Activated CD4-positive, alpha-beta T cell treated with anti-CD3 and anti-CD28 coated beads for 36 hours (primary cell): ENCODE results near the gene ADAMTS12. TPM values are rescaled to one million over a fixed set of nuclear protein-coding genes. Genes with fewer than 3 reads are reported as not detected.

Experiments
- ATAC-seq: fragments of 200-7000 bp; cut with Tn5 transposase; one replicate; pipeline ENCODE4 v1.10.0; 2021; ENCODE audit warnings: mild to moderate bottlenecking, moderate library complexity
- CTCF ChIA-PET: fragments of 350-600 bp; sonication (Branson Sonifier 250); formaldehyde crosslinking; loops from one replicate; lab custom pipeline; 2021; ENCODE audit warnings: antibody characterized with exemption; lab: Charles Lee
- POLR2A ChIA-PET: fragments of 350-600 bp; sonication (Branson Sonifier 250); formaldehyde crosslinking; loops from one replicate; lab custom pipeline; 2021; ENCODE audit warnings: antibody characterized with exemption, inconsistent platforms; lab: Charles Lee
- DNase-seq: peaks from one replicate; pipeline ENCODE4 v3.0.0-alpha.2; 2020
- H3K27ac Mint-ChIP-seq: one replicate; pipeline ENCODE4 v1.8.0; 2021; ENCODE audit warnings: mixed read lengths
- H3K27me3 Mint-ChIP-seq: one replicate; pipeline ENCODE4 v1.8.0; 2021; ENCODE audit warnings: mixed read lengths
- H3K36me3 Mint-ChIP-seq: one replicate; pipeline ENCODE4 v1.8.0; 2021; ENCODE audit warnings: low read depth, mixed read lengths
- H3K4me1 Mint-ChIP-seq: one replicate; pipeline ENCODE4 v1.8.0; 2021; ENCODE audit warnings: mixed read lengths
- H3K4me3 Mint-ChIP-seq: one replicate; pipeline ENCODE4 v1.8.0; 2021; ENCODE audit warnings: mild to moderate bottlenecking, moderate library complexity, mixed read lengths
- H3K9me3 Mint-ChIP-seq: one replicate; pipeline ENCODE4 v1.8.0; 2021; ENCODE audit warnings: low read depth, mixed read lengths
- intact Hi-C, 2 experiments: fragments of 100-400 bp; cut with DNase I in 1 of 2; cut with micrococcal nuclease in 1 of 2; formaldehyde crosslinking; loops; one replicate each; pipeline versions ENCODE4 v1.14.2 to v1.15.1; 2022 to 2024; cut with DNase I, micrococcal nuclease
- total RNA-seq, 2 experiments: library from RNA; stranded (reverse); gene quantifications; one replicate each; pipeline ENCODE4 v1.2.3, GENCODE V29; 2021

Gene ADAMTS12
- total RNA-seq, 2 experiments from 2014 or later, result not detected

DNA sequence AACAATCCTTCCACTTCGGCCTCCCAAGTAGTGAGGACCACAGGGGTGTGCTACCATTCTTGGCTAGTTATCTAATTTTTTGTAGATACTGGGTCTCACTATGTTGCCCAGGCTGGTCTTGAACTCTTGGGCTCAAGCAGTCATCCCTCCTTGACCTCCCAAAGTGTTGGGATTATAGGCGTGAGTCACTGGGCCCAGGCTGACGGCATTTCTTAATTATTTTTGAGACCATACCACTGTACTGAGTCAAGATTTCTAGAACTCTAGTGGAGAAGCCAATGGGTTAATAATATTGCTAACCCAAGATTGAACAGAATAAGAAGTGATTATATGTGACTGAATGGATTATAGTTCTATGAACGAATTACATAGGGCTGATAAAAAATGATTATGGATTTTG lies 384.4 kb downstream of the ADAMTS12 start:
- no peak for DNase-seq
- ChIA-PET CTCF (interaction anchor here (1.1 kb wide), 1 partner anchor 13 kb away, joined by 3 read pairs; no protein-coding TSS in a partner anchor), POLR2A (no interaction called here)
- Mint-ChIP-seq H3K27me3 (no peaks in the 10 kb centered on the region), H3K4me1 (no peaks in the 10 kb centered on the region), H3K9me3 (no peaks in the 10 kb centered on the region), H3K4me3 (no peak overlapping the region), H3K36me3 (no peaks in the 10 kb centered on the region), H3K27ac (no peak overlapping the region)
- no peak for ATAC-seq
- intact Hi-C loops, result no loop called here

GRCh38 chr5:33504570-33504969 lies 387.2 kb downstream of the ADAMTS12 start:
- Mint-ChIP-seq H3K9me3 (no peaks in the 10 kb centered on the region), H3K4me3 (no peak overlapping the region), H3K36me3 (no peaks in the 10 kb centered on the region), H3K27me3 (no peaks in the 10 kb centered on the region), H3K27ac (no peak overlapping the region), H3K4me1 (no peaks in the 10 kb centered on the region)
- ATAC-seq, result no peak
- POLR2A ChIA-PET, result no interaction called here
- DNase-seq, result no peak
- CTCF ChIA-PET, result no interaction called here
- intact Hi-C loops, result no loop called here

GRCh38 chr5:33501899-33502298 lies 389.9 kb downstream of the ADAMTS12 start:
- DNase-seq (no peak), ATAC-seq (no peak)
- Mint-ChIP-seq H3K4me1 (no peaks in the 10 kb centered on the region), H3K36me3 (no peaks in the 10 kb centered on the region), H3K4me3 (no peak overlapping the region), H3K27me3 (no peaks in the 10 kb centered on the region), H3K9me3 (no peaks in the 10 kb centered on the region), H3K27ac (no peak overlapping the region)
- ChIA-PET POLR2A (no interaction called here), CTCF (no interaction called here)
- intact Hi-C loops, result no loop called here

DNA sequence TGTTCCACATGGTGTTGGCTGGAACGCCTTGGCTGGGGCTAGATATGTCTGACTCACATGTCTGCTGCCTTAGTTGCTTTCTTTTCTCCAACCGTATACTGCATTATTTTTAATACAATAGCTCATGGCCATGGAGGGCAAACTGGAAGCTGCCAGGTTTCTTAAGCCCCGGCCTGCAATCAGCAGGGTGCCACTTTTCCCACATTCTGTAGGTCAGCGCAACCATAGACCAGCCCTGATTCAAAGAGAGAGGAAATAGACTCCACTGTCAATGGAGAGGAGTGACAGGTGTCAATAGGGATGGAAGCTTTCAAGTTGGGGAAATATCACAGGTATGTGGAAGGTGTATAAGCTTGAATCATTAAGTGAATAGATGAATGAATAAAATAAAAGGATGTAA lies 390.5 kb downstream of the ADAMTS12 start:
- Mint-ChIP-seq H3K4me1 (no peaks in the 10 kb centered on the region), H3K9me3 (no peaks in the 10 kb centered on the region), H3K27me3 (no peaks in the 10 kb centered on the region), H3K36me3 (no peaks in the 10 kb centered on the region), H3K4me3 (no peak overlapping the region), H3K27ac (no peak overlapping the region)
- ChIA-PET CTCF (no interaction called here), POLR2A (no interaction called here)
- intact Hi-C loops, result no loop called here
- DNase-seq (no peak), ATAC-seq (no peak)

DNA sequence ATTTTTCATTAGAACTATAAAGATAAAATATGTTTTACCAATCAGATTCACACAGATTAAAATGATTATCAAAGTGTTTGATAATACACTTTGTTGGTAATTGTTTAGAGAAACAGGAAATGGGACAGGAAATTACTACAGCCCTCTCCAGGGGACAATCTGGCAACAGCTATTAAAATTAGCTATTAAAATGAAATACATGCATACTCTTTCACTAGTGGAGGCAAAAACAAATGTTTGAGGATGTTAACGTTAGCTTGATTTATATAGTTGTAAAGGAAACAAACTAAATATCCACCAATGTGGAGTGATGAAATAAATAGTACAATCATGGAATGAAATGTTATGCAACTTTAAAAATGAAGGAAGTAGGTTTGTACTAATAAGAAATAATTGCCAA lies 397.3 kb downstream of the ADAMTS12 start:
- POLR2A ChIA-PET, result no interaction called here
- intact Hi-C loops, result no loop called here
- CTCF ChIA-PET, result interaction anchor here (0.7 kb wide), 1 partner anchor 14 kb away, joined by 3 read pairs; no protein-coding TSS in a partner anchor
- Mint-ChIP-seq H3K4me1 (no peaks in the 10 kb centered on the region), H3K4me3 (no peak overlapping the region), H3K27ac (no peak overlapping the region), H3K9me3 (no peaks in the 10 kb centered on the region), H3K27me3 (no peaks in the 10 kb centered on the region), H3K36me3 (no peaks in the 10 kb centered on the region)
- no peak for ATAC-seq
- DNase-seq, result no peak

GRCh38 chr5:33491941-33492340 lies 399.8 kb downstream of the ADAMTS12 start:
- intact Hi-C loops, result no loop called here
- Mint-ChIP-seq H3K36me3 (no peaks in the 10 kb centered on the region), H3K27ac (no peak overlapping the region), H3K27me3 (no peaks in the 10 kb centered on the region), H3K9me3 (no peaks in the 10 kb centered on the region), H3K4me1 (no peaks in the 10 kb centered on the region), H3K4me3 (no peak overlapping the region)
- no peak for DNase-seq
- ChIA-PET CTCF (interaction anchor here (0.7 kb wide), 1 partner anchor 414 kb away, joined by 3 read pairs; no protein-coding TSS in a partner anchor), POLR2A (no interaction called here)
- no peak for ATAC-seq

- DNase-seq (no peak), ATAC-seq (no peak)
- ChIA-PET POLR2A (interaction anchor here (0.5 kb wide), 1 partner anchor 1080 kb away, joined by 3 read pairs; no protein-coding TSS in a partner anchor), CTCF (no interaction called here)
- Mint-ChIP-seq H3K4me3 (no peak overlapping the region), H3K9me3 (no peaks in the 10 kb centered on the region), H3K27ac (no peak overlapping the region), H3K4me1 (no peaks in the 10 kb centered on the region), H3K27me3 (no peaks in the 10 kb centered on the region), H3K36me3 (no peaks in the 10 kb centered on the region)
- intact Hi-C loops, result no loop called here
These were observed 401.6 kb downstream of the ADAMTS12 start for GRCh38 chr5:33490071-33490665.

GRCh38 chr5:33489481-33490067 lies 402.2 kb downstream of the ADAMTS12 start:
- H3K27me3 Mint-ChIP-seq, result no peaks in the 10 kb centered on the region
- intact Hi-C loops, result no loop called here
- ChIA-PET CTCF (no interaction called here), POLR2A (no interaction called here)
- DNase-seq (no peak), ATAC-seq (no peak)
- H3K36me3 Mint-ChIP-seq, result peaks cover 2% of the 10 kb centered on the region
- no peak overlapping the region for H3K4me3 Mint-ChIP-seq
- no peak overlapping the region for H3K27ac Mint-ChIP-seq
- no peaks in the 10 kb centered on the region for H3K9me3 Mint-ChIP-seq
- no peaks in the 10 kb centered on the region for H3K4me1 Mint-ChIP-seq

- Mint-ChIP-seq H3K27ac (no peak overlapping the region), H3K27me3 (no peaks in the 10 kb centered on the region), H3K4me3 (no peak overlapping the region), H3K9me3 (no peaks in the 10 kb centered on the region), H3K36me3 (peaks cover 3% of the 10 kb centered on the region), H3K4me1 (no peaks in the 10 kb centered on the region)
- no peak for ATAC-seq
- DNase-seq, result no peak
- ChIA-PET POLR2A (no interaction called here), CTCF (no interaction called here)
- intact Hi-C loops, result no loop called here
These were observed 403.0 kb downstream of the ADAMTS12 start for GRCh38 chr5:33488558-33489355.

DNA sequence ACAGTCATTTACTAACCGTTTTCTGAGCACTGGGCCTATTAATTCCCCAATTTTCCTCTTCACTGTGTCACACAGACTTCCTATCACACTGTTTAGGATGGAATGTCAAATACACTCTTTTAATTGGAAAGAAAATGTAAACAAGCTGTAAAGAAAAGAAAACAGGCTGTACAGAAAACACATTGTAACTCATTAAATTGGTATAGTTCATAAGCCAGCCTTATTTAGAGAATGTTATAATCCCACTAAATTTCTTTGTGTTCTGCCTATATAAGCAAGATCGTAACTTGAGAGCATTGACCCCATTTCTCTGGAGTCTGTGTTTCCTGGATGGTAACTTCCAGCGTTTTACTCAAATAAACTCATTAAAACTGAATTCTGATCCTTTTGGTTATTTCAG lies 404.6 kb downstream of the ADAMTS12 start:
- no peak for ATAC-seq
- Mint-ChIP-seq H3K27me3 (no peaks in the 10 kb centered on the region), H3K36me3 (peaks cover 5% of the 10 kb centered on the region), H3K9me3 (no peaks in the 10 kb centered on the region), H3K4me3 (no peak overlapping the region), H3K27ac (no peak overlapping the region), H3K4me1 (no peaks in the 10 kb centered on the region)
- POLR2A ChIA-PET, result no interaction called here
- intact Hi-C loops, result no loop called here
- CTCF ChIA-PET, result no interaction called here
- DNase-seq, result no peak

DNA sequence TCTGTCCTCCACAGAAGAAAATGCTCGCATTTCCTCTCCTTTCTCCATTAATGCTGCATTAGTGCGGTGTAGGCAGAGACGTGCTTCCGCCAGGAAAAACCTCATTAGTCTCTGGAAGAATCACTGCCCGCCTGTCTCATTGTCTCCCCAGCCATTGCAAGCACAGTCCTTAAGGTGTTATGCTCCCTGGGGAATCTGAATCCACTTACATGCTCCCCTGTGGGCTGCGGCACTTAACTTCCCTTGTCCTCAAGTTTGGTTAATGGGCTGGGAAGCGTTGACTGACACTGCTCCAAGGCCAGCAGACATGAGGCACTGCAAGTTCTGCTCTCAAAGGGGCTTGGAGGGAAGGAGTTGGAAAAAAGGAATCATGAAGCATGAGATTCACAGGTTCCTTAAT lies 409.5 kb downstream of the ADAMTS12 start:
- ChIA-PET POLR2A (no interaction called here), CTCF (no interaction called here)
- Mint-ChIP-seq H3K4me1 (no peaks in the 10 kb centered on the region), H3K36me3 (peaks cover 11% of the 10 kb centered on the region), H3K4me3 (no peak overlapping the region), H3K27ac (no peak overlapping the region), H3K9me3 (no peaks in the 10 kb centered on the region), H3K27me3 (no peaks in the 10 kb centered on the region)
- ATAC-seq (no peak), DNase-seq (no peak)
- intact Hi-C loops, result no loop called here

GRCh38 chr5:33480876-33481275 lies 410.9 kb downstream of the ADAMTS12 start:
- H3K9me3 Mint-ChIP-seq, result no peaks in the 10 kb centered on the region
- no peaks in the 10 kb centered on the region for H3K4me1 Mint-ChIP-seq
- CTCF ChIA-PET, result no interaction called here
- DNase-seq (no peak), ATAC-seq (no peak)
- no peak overlapping the region for H3K27ac Mint-ChIP-seq
- intact Hi-C loops, result no loop called here
- H3K36me3 Mint-ChIP-seq, result peaks cover 23% of the 10 kb centered on the region
- H3K4me3 Mint-ChIP-seq, result no peak overlapping the region
- POLR2A ChIA-PET, result no interaction called here
- no peaks in the 10 kb centered on the region for H3K27me3 Mint-ChIP-seq
